Osteocyte (in vitro differentiated cells): ENCODE data around the gene SNAP29. TPM values are rescaled to one million over a fixed set of nuclear protein-coding genes. Genes with fewer than 3 reads are reported as not detected.
"Not testable (repeated sequence)": the region's sequence is repeated elsewhere in the genome, so short reads cannot be mapped to it uniquely, and the experiment has no call there.

Experiments used
- DNase-seq: peaks from one replicate; pipeline ENCODE4 v3.0.0; 2021; ENCODE audit warnings: mixed read lengths; ENCODE audit not compliant: unreplicated experiment; ENCODE audit errors: extremely low spot score
- H3K27ac Mint-ChIP-seq: one replicate; pipeline ENCODE4 v1.8.0; 2021; ENCODE audit warnings: mild to moderate bottlenecking, mixed read lengths; ENCODE audit not compliant: unreplicated experiment
- H3K27me3 Mint-ChIP-seq: one replicate; pipeline ENCODE4 v1.8.0; 2021; ENCODE audit warnings: mixed read lengths; ENCODE audit not compliant: unreplicated experiment
- H3K36me3 Mint-ChIP-seq: one replicate; pipeline ENCODE4 v1.8.0; 2021; ENCODE audit warnings: mixed read lengths; ENCODE audit not compliant: unreplicated experiment
- H3K4me1 Mint-ChIP-seq: one replicate; pipeline ENCODE4 v1.8.0; 2021; ENCODE audit warnings: mixed read lengths; ENCODE audit not compliant: unreplicated experiment
- H3K4me3 Mint-ChIP-seq: one replicate; pipeline ENCODE4 v1.8.0; 2021; ENCODE audit warnings: mild to moderate bottlenecking, moderate library complexity, mixed read lengths; ENCODE audit not compliant: unreplicated experiment
- H3K9me3 Mint-ChIP-seq: one replicate; pipeline ENCODE4 v1.8.0; 2021; ENCODE audit warnings: mixed read lengths; ENCODE audit not compliant: unreplicated experiment
- total RNA-seq: library from RNA; stranded (reverse); gene quantifications from 2 replicates; pipeline ENCODE4 v1.2.1, GENCODE V29; 2021
- TF ChIP-seq, protein P1 (sequence below): fragments of 200-600 bp; sonication (generic); IDR thresholded peaks from 2 replicates; pipeline ENCODE4 v1.5.0; 2021; ENCODE audit warnings: antibody characterized with exemption, mild to moderate bottlenecking, moderate library complexity

The SNAP29 gene
- total RNA-seq, 1 donor from 2014 or later: 30.0 TPM

DNA sequence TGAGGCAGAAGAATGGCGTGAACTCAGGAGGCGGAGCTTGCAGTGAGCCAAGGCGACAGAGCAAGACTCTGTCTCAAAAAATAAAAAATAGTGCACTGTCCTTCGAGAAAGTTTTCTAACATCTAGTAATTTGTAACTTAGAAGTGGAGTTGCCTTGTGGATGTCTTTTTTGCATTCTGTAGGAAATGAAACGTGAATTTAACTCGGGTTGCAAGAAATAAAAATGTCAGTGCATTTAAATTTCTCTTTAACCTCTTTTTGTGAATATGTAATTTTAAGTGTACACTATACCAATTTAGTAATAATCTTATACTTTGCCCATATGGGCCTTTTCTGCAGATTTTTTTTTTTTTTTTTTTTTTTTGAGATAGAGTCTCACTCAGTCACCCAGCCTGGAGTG, 32.2 kb downstream of the SNAP29 start:
- Mint-ChIP-seq H3K4me1 (no peaks in the 10 kb centered on the region), H3K36me3 (peaks cover 18% of the 10 kb centered on the region), H3K27me3 (no peaks in the 10 kb centered on the region), H3K4me3 (no peak overlapping the region), H3K27ac (no peak overlapping the region), H3K9me3 (no peaks in the 10 kb centered on the region)
- DNase-seq: no peak
- TF ChIP-seq, protein P1, sequence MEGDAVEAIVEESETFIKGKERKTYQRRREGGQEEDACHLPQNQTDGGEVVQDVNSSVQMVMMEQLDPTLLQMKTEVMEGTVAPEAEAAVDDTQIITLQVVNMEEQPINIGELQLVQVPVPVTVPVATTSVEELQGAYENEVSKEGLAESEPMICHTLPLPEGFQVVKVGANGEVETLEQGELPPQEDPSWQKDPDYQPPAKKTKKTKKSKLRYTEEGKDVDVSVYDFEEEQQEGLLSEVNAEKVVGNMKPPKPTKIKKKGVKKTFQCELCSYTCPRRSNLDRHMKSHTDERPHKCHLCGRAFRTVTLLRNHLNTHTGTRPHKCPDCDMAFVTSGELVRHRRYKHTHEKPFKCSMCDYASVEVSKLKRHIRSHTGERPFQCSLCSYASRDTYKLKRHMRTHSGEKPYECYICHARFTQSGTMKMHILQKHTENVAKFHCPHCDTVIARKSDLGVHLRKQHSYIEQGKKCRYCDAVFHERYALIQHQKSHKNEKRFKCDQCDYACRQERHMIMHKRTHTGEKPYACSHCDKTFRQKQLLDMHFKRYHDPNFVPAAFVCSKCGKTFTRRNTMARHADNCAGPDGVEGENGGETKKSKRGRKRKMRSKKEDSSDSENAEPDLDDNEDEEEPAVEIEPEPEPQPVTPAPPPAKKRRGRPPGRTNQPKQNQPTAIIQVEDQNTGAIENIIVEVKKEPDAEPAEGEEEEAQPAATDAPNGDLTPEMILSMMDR: no peak

DNA sequence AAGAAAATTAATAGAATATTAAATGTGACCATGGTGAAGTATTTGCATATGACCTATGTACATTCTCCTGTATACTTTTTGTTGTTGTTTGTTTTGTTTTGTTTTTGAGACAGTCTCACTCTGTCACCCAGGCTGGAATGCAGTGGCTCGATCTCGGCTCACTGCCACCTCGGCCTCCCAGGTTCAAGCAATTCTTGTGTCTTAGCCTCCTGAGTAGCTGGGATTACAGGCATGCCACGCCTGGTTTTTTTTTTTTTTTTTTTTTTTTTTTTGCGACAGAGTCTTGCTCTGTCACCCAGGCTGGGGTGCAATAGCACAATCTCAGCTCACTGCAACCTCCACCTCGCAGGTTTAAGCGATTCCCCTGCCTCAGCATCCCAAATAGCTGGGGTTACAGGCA, 38.9 kb downstream of the SNAP29 start:
- H3K27ac Mint-ChIP-seq, H3K36me3 Mint-ChIP-seq, H3K4me1 Mint-ChIP-seq, H3K9me3 Mint-ChIP-seq, DNase-seq, H3K4me3 Mint-ChIP-seq, H3K27me3 Mint-ChIP-seq: not testable (repeated sequence)

DNA sequence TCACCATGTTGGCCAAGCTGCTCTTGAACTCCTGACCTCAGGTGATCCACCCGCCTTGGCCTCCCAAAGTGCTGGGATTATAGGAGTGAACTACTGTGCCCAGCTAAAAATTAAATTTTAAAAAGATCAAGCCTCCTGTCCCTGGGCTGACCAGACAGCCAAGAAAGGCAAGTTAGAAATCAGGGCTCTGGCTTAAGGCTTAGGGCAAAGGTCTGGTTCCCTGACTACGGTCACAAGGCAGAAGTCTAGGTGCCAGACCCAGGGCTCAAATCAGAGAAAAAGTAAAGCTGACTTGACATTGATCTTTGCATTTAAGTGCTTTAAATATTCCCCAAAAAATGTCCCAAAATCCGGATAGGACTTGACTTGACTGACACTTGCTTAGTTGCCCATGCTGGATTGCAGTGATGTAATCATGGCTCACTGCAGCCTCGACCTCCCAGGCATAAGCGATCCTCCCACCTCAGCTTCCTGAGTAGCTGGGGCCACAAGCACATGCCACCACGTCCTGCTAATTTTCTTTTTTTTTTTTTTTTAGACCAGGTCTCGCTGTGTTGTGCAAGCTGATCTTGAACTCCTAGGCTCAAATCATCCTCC, 41.1 kb downstream of the SNAP29 start:
- H3K4me3 Mint-ChIP-seq: no peak overlapping the region
- H3K4me1 Mint-ChIP-seq: no peaks in the 10 kb centered on the region
- no peak overlapping the region for H3K27ac Mint-ChIP-seq
- no peaks in the 10 kb centered on the region for H3K9me3 Mint-ChIP-seq
- no peaks in the 10 kb centered on the region for H3K36me3 Mint-ChIP-seq
- TF ChIP-seq, protein P1: no peak
- peaks cover under 1% of the 10 kb centered on the region for H3K27me3 Mint-ChIP-seq
- no peak for DNase-seq

DNA sequence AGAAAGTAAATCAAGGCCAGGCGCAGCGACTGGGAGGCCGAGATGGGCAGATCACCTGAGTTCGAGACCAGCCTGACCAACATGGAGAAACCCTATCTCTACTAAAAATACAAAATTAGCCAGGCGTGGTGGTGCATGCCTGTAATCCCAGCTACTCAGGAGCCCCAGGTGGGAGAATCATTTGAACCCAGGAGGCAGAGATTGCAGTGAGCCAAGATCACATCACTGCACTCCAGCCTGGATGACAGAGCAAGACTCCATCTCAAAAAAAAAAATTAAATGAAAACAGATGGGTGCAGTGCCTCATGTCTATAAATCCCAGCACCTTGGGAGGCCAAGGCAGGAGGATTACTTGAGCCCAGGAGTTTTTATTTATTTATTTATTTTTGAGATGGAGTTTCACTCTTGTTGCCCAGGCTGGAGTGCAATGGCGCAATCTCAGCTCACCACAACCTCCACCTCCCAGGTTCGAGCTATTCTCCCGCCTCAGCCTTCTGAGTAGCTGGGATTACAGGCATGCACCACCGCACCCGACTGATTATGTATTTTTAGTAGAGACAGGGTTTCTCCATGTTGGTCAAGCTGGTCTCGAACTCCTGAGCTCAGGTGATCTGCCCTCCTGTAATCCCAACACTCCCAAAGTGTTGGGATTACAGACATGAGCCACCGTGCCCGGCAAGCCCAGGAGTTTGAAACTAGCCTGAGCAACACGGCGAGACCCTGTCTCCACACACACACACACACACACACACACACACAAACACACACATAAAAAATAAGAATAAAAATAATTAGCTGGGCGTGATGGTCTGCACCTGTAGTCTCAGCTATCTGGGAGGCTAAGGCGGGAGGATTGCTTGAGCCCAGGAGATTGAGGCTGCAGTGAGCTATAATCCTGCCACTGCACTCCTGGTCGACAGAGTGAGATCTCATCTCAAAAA, 42.6 kb downstream of the SNAP29 start:
- DNase-seq, H3K9me3 Mint-ChIP-seq, H3K36me3 Mint-ChIP-seq, H3K27ac Mint-ChIP-seq, H3K4me3 Mint-ChIP-seq, H3K4me1 Mint-ChIP-seq: not testable (repeated sequence)
- H3K27me3 Mint-ChIP-seq: peaks cover 13% of the 10 kb centered on the region

DNA sequence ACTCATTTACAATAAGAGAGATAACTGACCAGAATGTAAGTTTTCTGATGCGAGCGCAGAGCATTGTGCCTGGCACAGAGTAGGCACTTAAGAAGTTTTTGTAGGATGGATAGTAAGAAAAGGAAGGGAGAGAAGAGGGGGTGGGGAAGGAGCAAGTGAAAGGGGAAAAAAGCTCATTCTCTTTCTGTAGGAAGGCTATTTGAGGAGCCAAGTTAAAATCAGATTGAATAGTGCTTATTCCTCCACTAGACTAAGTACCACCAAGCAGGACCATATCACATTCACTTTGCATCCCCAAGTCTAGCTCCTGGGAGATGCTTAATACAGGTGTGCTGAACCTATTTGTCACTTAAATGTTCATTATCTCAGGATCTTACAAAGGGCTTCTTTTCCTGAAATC, 44.3 kb downstream of the SNAP29 start:
- Mint-ChIP-seq H3K4me1 (no peaks in the 10 kb centered on the region), H3K4me3 (no peak overlapping the region), H3K27ac (no peak overlapping the region), H3K36me3 (no peaks in the 10 kb centered on the region), H3K9me3 (no peaks in the 10 kb centered on the region), H3K27me3 (peaks cover 17% of the 10 kb centered on the region)
- DNase-seq: no peak
- TF ChIP-seq, protein P1: no peak
